Heart right ventricle (tissue), 16 donors: ENCODE results near the gene SHISAL1. TPM values are rescaled to one million over a fixed set of nuclear protein-coding genes. Genes with fewer than 3 reads are reported as not detected.

Source experiments
- ATAC-seq, 8 donors: fragments of 200-7000 bp; cut with Tn5 transposase; one replicate each; pipeline ENCODE4 v1.9.1; 2020; ENCODE audit warnings: mild to moderate bottlenecking in 8 of 8, moderate library complexity in 8 of 8, moderate number of reproducible peaks in 1 of 8
- DNase-seq, 2 donors: peaks; one replicate each; pipeline ENCODE4 v3.0.0-alpha.2; 2020
- H3K27ac ChIP-seq, 10 donors: fragments of 200-600 bp; sonication (generic) in 2 of 10; one replicate each; pipeline versions ENCODE4 v1.5.0 to v1.8.0; 2020 to 2022; ENCODE audit warnings: mild to moderate bottlenecking in 3 of 10
- H3K27me3 ChIP-seq, 7 donors: fragments of 200-600 bp; one replicate each; pipeline ENCODE4 v1.8.0; 2021 to 2022; ENCODE audit warnings: mild to moderate bottlenecking in 2 of 7
- H3K36me3 ChIP-seq, 9 donors: fragments of 200-600 bp; sonication (generic) in 1 of 9; one replicate each; pipeline versions ENCODE4 v1.5.0 to v1.8.0; 2020 to 2022; ENCODE audit warnings: mild to moderate bottlenecking in 2 of 9
- H3K4me1 ChIP-seq, 9 donors: fragments of 200-600 bp; sonication (generic) in 1 of 9; one replicate each; pipeline versions ENCODE4 v1.5.0 to v1.8.0; 2020 to 2022; ENCODE audit warnings: mild to moderate bottlenecking in 4 of 9
- H3K4me3 ChIP-seq, 10 donors: fragments of 200-600 bp; sonication (generic) in 2 of 10; one replicate each; pipeline versions ENCODE4 v1.5.0 to v1.8.0; 2020 to 2022; ENCODE audit warnings: mild to moderate bottlenecking in 7 of 10, moderate library complexity in 2 of 10
- H3K9me3 ChIP-seq, 11 donors: fragments of 200-600 bp in 10 of 11; sonication (generic) in 2 of 11; one replicate each; pipeline versions ENCODE4 v1.5.0 to v1.8.0; 2013 to 2022; ENCODE audit warnings: mild to moderate bottlenecking in 2 of 11, control low read depth in 1 of 11, moderate library complexity in 1 of 11
- WGBS, 2 donors: extraction: QIAGEN DNeasy Blood & Tissue Kit; methylation state at CpG; one replicate each; pipeline ENCODE4 v1.1.7; 2013; ENCODE audit warnings: inconsistent platforms in 1 of 2; 5-methylcytosine and 5-hydroxymethylcytosine counted together
- intact Hi-C, 10 donors: fragments of 100-400 bp; cut with DNase I; formaldehyde crosslinking; loops; one replicate each; pipeline versions ENCODE4 v1.11.1 to v1.14.2; 2022
- polyA plus RNA-seq, 2 donors: library from polyadenylated mRNA; stranded (reverse); fragments of 200-250 nt; gene quantifications; one replicate each; pipeline ENCODE4 v1.2.3, GENCODE V29; 2013
- total RNA-seq, 10 donors: library from RNA; stranded (reverse); fragmentation: NEBNext Ultra II Directional in 3 of 10; extraction: Animal tissue kit (Norgen Biotek cat#: 25700) in 3 of 10; gene quantifications; one replicate each; pipeline versions ENCODE4 v1.2.1 to v1.2.4, GENCODE V29; 2021 to 2023
- TF ChIP-seq, protein P1 (sequence below), 9 donors: fragments of 200-600 bp; sonication (generic) in 2 of 9; IDR thresholded peaks; one replicate each; pipeline versions ENCODE4 v1.5.0 to v1.8.0; 2021 to 2022; ENCODE audit warnings: antibody characterized with exemption in 9 of 9, mild to moderate bottlenecking in 5 of 9, moderate library complexity in 1 of 9
- donor health status: Arrhythmogenic right ventricular cardiomyopathy.
- donor health status: ischemic (EF 13 %, LVEDD 7.1; RV severe dilation, severe dysfunction).
- donor health status: healthy with polysubstance abuse.
- donor health status: DM: no; HTN: yes; CAD: no.
- donor health status: DM: no; HTN: no; CAD: no.
- donor health status: ischemic (EF 25% LVEDD 6.9; RV normal size, moderate dysfunction).
- donor health status: ischemic (EF 25% LVEDD 5.7; RV mildly dilated, moderate dysfunction).
- donor health status: healthy.
- donor health status: DM: yes; HTN: yes; CAD: no.
- donor health status: Ischemic cardiomyopathy.
- donor health status: ischemic (EF 35%, LVEDD 5.7; RV mildly dilated, moderate dysfunction).
- donor health status: nonischemic (EF 11% LVEDD 7.7; RV severe dilation, severe dysfunction).
- donor health status: DM: yes; HTN: yes; CAD: no.
- donor health status: PGD.
- donor health status: ischemic (EF 29% LVEDD 5.4; RV normal size, mild dysfunction).
- donor health status: nonischemic (EF 23%, LVEDD 6.1; RV moderate dilation, normal function).

The SHISAL1 gene
- total and polyA plus RNA-seq, 12 donors: 0.15 to 1.7 (median 0.63) TPM

DNA sequence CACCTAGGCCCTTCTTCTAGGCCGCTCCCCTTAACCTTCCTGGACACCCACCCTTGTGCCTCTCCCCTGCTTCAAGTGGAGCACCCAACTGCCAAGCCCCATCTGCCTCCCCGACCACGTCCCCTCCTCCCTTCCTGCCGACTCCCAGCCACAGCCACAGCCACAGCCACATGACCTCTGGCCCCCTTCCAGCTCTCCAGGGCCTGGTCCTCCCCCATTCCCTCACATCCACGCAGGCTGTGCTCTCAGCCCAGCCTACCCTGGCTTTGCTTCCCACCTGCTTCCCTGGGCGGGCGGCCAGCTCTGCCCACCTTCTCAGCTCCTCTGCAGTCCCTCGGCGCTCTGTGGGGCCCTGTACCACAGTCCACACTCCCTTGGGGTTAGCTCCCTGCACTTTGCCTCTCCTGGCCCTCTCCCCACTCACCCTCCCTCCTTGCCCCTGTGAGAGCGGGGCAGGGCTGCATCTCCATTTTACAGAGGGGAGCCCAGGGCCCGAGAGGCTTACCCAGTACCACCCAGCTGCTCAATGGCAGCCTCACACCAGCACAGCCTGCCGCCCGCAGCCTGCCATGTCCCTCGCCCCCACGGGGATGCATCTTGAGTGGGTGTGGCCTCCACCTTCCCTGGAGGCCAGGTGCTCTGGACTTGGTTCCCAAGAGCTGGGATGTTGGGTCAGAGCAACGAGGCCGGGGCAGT, 111.7 kb downstream of the SHISAL1 start:
- ATAC-seq (peak in 5 of 8 donors; percentile 8 to 29 (median 23)), DNase-seq (no peak)
- Histone ChIP-seq H3K9me3 (no peaks in the 10 kb centered on the region), H3K27me3 (peaks cover 0 to 26% (median 6%) of the 10 kb centered on the region in 7 donors), H3K36me3 (peaks cover 0 to 53% (median 0%) of the 10 kb centered on the region in 9 donors), H3K4me3 (no peak overlapping the region), H3K27ac (no peak overlapping the region), H3K4me1 (peaks cover 0 to 6% (median 0%) of the 10 kb centered on the region in 9 donors)
- WGBS, 2 donors: 68% methylated on average over 17 of the region's 17 CpGs
- intact Hi-C loops: no loop called here
- TF ChIP-seq, protein P1, sequence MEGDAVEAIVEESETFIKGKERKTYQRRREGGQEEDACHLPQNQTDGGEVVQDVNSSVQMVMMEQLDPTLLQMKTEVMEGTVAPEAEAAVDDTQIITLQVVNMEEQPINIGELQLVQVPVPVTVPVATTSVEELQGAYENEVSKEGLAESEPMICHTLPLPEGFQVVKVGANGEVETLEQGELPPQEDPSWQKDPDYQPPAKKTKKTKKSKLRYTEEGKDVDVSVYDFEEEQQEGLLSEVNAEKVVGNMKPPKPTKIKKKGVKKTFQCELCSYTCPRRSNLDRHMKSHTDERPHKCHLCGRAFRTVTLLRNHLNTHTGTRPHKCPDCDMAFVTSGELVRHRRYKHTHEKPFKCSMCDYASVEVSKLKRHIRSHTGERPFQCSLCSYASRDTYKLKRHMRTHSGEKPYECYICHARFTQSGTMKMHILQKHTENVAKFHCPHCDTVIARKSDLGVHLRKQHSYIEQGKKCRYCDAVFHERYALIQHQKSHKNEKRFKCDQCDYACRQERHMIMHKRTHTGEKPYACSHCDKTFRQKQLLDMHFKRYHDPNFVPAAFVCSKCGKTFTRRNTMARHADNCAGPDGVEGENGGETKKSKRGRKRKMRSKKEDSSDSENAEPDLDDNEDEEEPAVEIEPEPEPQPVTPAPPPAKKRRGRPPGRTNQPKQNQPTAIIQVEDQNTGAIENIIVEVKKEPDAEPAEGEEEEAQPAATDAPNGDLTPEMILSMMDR (IDR thresholded peaks at IDR 0.05): no peak

DNA sequence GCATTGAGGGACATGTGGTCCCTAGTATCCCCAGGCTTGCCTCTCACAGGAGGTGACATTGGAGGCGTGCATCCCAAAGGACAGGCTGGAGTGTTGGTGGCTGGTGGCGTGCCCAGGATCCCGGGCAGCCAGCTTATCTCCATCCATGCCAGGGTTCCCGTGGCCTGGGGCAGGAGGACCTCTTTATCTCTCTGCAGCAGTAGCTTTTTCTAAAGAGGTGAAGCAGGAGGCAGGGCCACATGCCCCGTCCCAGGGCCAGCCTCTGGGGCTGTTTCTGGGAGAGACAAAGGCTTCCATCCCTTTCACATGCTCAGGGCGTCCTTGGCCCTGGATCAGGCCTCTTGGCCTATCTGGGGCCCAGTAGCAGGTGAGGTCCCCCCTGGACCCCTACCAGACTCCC, 112.3 kb downstream of the SHISAL1 start:
- intact Hi-C loops: no loop called here
- DNase-seq (no peak), ATAC-seq (peak in 2 of 8 donors; percentile 23 to 24)
- peaks cover 0 to 23% (median 6%) of the 10 kb centered on the region in 7 donors for H3K27me3 ChIP-seq
- WGBS, 2 donors: 74 to 78% methylated on average over 6 of the region's 6 CpGs
- H3K9me3 ChIP-seq: no peaks in the 10 kb centered on the region
- no peak overlapping the region for H3K4me3 ChIP-seq
- H3K4me1 ChIP-seq: peaks cover 0 to 6% (median 0%) of the 10 kb centered on the region in 9 donors
- H3K36me3 ChIP-seq: peaks cover 0 to 49% (median 0%) of the 10 kb centered on the region in 9 donors
- no peak overlapping the region for H3K27ac ChIP-seq
- TF ChIP-seq, protein P1 (IDR thresholded peaks at IDR 0.05): no peak

- TF ChIP-seq, protein P1 (IDR thresholded peaks at IDR 0.05): no peak
- Histone ChIP-seq H3K27me3 (peaks cover 0 to 23% (median 6%) of the 10 kb centered on the region in 7 donors), H3K36me3 (peaks cover 0 to 49% (median 0%) of the 10 kb centered on the region in 9 donors), H3K27ac (no peak overlapping the region), H3K9me3 (no peaks in the 10 kb centered on the region), H3K4me3 (no peak overlapping the region), H3K4me1 (peaks cover 0 to 6% (median 0%) of the 10 kb centered on the region in 9 donors)
- DNase-seq: no peak
- no peak for ATAC-seq
- WGBS, 2 donors: 90 to 92% methylated on average over 5 of the region's 5 CpGs
- intact Hi-C loops: no loop called here
These were observed 112.9 kb downstream of the SHISAL1 start for GRCh38 chr22:44199866-44200265.

GRCh38 chr22:44199164-44199563, 113.6 kb downstream of the SHISAL1 start:
- H3K9me3 ChIP-seq: no peaks in the 10 kb centered on the region
- H3K36me3 ChIP-seq: peaks cover 0 to 46% (median 0%) of the 10 kb centered on the region in 9 donors
- H3K27ac ChIP-seq: no peak overlapping the region
- intact Hi-C loops: no loop called here
- TF ChIP-seq, protein P1 (IDR thresholded peaks at IDR 0.05): no peak
- ATAC-seq (no peak), DNase-seq (no peak)
- H3K27me3 ChIP-seq: peaks cover 0 to 26% (median 6%) of the 10 kb centered on the region in 7 donors
- WGBS, 2 donors: 88 to 89% methylated on average over 2 of the region's 2 CpGs
- no peak overlapping the region for H3K4me3 ChIP-seq
- H3K4me1 ChIP-seq: peaks cover 0 to 6% (median 0%) of the 10 kb centered on the region in 9 donors
